HFFc6 (cell line): ENCODE data around the gene RBAK. TPM values are rescaled to one million over a fixed set of nuclear protein-coding genes. Genes with fewer than 3 reads are reported as not detected.
"Not testable (repeated sequence)": the region's sequence is repeated elsewhere in the genome, so short reads cannot be mapped to it uniquely, and the experiment has no call there.

Source experiments
- DNase-seq: peaks from one replicate; pipeline ENCODE4 v3.0.0-alpha.2; 2018
- H3K27ac Mint-ChIP-seq: 2 replicates; pipeline ENCODE4 v1.8.0; 2020; ENCODE audit warnings: mild to moderate bottlenecking, mixed read lengths
- H3K27me3 Mint-ChIP-seq: 2 replicates; pipeline ENCODE4 v1.8.0; 2021; ENCODE audit warnings: mild to moderate bottlenecking, moderate library complexity, mixed read lengths; ENCODE audit not compliant: insufficient read depth
- H3K36me3 Mint-ChIP-seq: 2 replicates; pipeline ENCODE4 v1.8.0; 2021; ENCODE audit warnings: low read depth, mixed read lengths
- H3K4me1 Mint-ChIP-seq: 2 replicates; pipeline ENCODE4 v1.8.0; 2020; ENCODE audit warnings: low read depth, mixed read lengths
- H3K4me3 Mint-ChIP-seq: 2 replicates; pipeline ENCODE4 v1.8.0; 2020; ENCODE audit warnings: mild to moderate bottlenecking, moderate library complexity, mixed read lengths
- H3K9me3 Mint-ChIP-seq: 2 replicates; pipeline ENCODE4 v1.8.0; 2020; ENCODE audit warnings: mild to moderate bottlenecking, mixed read lengths
- CTCF ChIP-seq: fragments of 200-600 bp; sonication (generic); IDR thresholded peaks from 2 replicates; pipeline ENCODE4 v1.5.0; 2021; ENCODE audit warnings: antibody characterized with exemption, mild to moderate bottlenecking
- total RNA-seq, 6 experiments: library from RNA; stranded (reverse); fragmentation: NEBNext Ultra II Directional; extraction: Animal tissue kit (Norgen Biotek cat#: 25700); gene quantifications; 2 replicates in 1 of 6; 3 replicates in 5 of 6; pipeline ENCODE4 v1.2.3, GENCODE V29; 2021

Gene RBAK
- total RNA-seq, 6 experiments from 2014 or later, result 7.0 to 8.2 (median 8.0) TPM

DNA sequence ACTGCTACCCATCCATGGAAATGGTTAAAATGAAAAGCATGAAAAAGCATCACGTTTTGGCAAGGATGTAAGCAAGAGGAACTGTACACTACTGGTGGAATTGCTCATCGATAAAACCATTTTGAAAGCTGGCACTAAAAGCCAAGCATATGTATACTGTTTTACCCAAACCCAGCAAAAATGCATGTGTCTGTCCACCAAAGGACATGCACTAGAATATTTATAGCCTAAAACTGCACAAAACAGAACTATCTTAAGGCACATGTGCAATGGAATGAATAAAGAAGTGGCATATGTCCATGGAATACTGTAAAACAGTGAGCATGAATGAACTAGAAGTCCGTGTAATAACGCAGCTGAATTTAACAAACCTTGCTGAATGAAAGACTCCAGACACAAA is 22.9 kb downstream of the RBAK start:
- Mint-ChIP-seq H3K4me3 (no peak overlapping the region), H3K4me1 (peaks cover 9% of the 10 kb centered on the region), H3K36me3 (peaks cover 77% of the 10 kb centered on the region), H3K27me3 (peaks cover 17% of the 10 kb centered on the region), H3K9me3 (peaks cover 82% of the 10 kb centered on the region), H3K27ac (no peak overlapping the region)
- no peak for TF ChIP-seq CTCF
- no peak for DNase-seq

DNA sequence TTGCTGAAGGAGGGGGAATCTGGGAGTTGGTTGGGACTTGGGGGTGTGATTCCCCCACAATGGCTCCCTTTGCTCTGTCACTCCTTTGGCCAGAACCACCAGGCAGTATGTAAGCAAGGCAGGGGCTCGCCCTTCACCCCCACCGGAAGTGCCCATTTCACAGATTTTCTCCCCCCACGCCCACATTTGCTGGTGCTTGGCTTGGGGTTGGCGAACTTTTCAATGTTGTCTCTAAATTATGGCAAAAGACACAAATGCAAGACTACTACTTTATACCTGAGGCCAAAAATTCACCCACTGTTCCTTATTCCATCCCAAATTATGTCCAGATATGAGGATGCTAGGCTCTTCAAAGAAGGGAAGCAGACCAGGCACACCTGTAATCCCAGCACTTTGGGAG is 24.5 kb downstream of the RBAK start:
- no peak for TF ChIP-seq CTCF
- Mint-ChIP-seq H3K4me1 (peaks cover 9% of the 10 kb centered on the region), H3K27me3 (peaks cover 13% of the 10 kb centered on the region), H3K9me3 (peaks cover 65% of the 10 kb centered on the region), H3K36me3 (peaks cover 60% of the 10 kb centered on the region), H3K4me3 (no peak overlapping the region), H3K27ac (no peak overlapping the region)
- DNase-seq, result no peak

GRCh38 chr7:5075187-5075586 is 29.5 kb downstream of the RBAK start:
- peaks cover 16% of the 10 kb centered on the region for H3K9me3 Mint-ChIP-seq
- not testable (repeated sequence) for DNase-seq, H3K4me1 Mint-ChIP-seq, H3K27ac Mint-ChIP-seq, H3K4me3 Mint-ChIP-seq
- H3K27me3 Mint-ChIP-seq, result peaks cover 36% of the 10 kb centered on the region
- H3K36me3 Mint-ChIP-seq, result peaks cover 10% of the 10 kb centered on the region; the same call in 1 of the 2 replicates

DNA sequence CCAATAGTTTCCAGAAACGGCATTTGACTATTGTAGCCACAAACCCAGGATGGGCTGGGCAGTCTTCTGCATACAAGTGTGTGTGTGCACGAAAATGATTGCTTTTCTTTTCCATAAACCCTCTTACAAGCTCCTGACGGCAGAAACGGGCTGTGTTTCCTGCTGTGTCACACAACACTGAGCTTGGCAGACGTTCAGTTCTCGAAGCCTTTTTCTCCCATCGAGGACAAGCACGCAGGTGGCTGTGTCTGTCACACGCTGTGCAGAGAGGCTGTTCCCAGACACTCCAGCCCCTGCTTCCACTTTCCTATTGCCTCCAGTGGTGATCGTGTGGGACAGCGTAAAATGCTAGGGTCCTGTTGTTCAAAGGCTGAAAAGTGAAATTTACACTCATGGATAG is 32.1 kb downstream of the RBAK start:
- H3K4me3 Mint-ChIP-seq, result no peak overlapping the region
- H3K36me3 Mint-ChIP-seq, result no peaks in the 10 kb centered on the region
- H3K27ac Mint-ChIP-seq, result no peak overlapping the region
- no peak for DNase-seq
- H3K4me1 Mint-ChIP-seq, result no peaks in the 10 kb centered on the region
- H3K9me3 Mint-ChIP-seq, result no peaks in the 10 kb centered on the region
- peaks cover 26% of the 10 kb centered on the region for H3K27me3 Mint-ChIP-seq
- no peak for TF ChIP-seq CTCF

- Mint-ChIP-seq H3K9me3 (no peaks in the 10 kb centered on the region), H3K36me3 (no peaks in the 10 kb centered on the region), H3K4me1 (no peaks in the 10 kb centered on the region), H3K27me3 (peaks cover 10% of the 10 kb centered on the region), H3K27ac (no peak overlapping the region), H3K4me3 (no peak overlapping the region)
- TF ChIP-seq CTCF, result no peak
- DNase-seq, result no peak
Observed at GRCh38 chr7:5082806-5083205, 37.1 kb downstream of the RBAK start.

DNA sequence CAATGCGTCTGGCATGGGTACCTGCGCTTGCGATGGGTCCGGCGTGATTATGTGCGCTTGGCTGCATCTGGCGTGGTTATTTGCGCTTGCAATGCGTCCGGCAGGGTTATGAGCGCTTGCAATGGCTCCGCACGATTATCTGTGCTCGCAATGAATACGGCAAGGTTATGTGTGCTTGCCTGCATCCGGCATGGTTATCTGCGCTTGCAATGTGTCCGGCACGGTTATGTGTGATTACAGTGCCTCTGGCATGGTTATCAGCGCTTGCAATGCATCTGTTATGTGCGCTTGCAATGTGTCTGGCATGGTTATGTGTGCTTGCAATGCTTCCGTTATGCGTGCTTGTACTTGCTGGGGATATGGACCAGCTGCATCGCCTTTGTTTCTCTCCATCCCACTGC is 37.7 kb downstream of the RBAK start:
- TF ChIP-seq CTCF, result no peak
- Mint-ChIP-seq H3K4me1 (no peaks in the 10 kb centered on the region), H3K27me3 (peaks cover 6% of the 10 kb centered on the region), H3K36me3 (no peaks in the 10 kb centered on the region), H3K4me3 (no peak overlapping the region), H3K9me3 (no peaks in the 10 kb centered on the region), H3K27ac (no peak overlapping the region)
- DNase-seq, result no peak
